Neutrophil (primary cell): Measurements from ENCODE around the gene CHSY3.

Source experiments
- H3K27ac ChIP-seq: fragments of 200-600 bp; sonication (generic); 2 replicates; pipeline ENCODE4 v1.5.1; 2016; ENCODE audit warnings: mild to moderate bottlenecking, moderate library complexity
- H3K27me3 ChIP-seq: fragments of 200-600 bp; sonication (generic); 2 replicates; pipeline ENCODE4 v1.6.0; 2016; ENCODE audit warnings: mild to moderate bottlenecking
- H3K36me3 ChIP-seq: fragments of 200-600 bp; sonication (generic); 2 replicates; pipeline ENCODE4 v1.5.1; 2017
- H3K4me1 ChIP-seq, 2 experiments: fragments of 200-600 bp in 1 of 2; sonication (generic) in 1 of 2; 1 replicate in 1 of 2; 2 replicates in 1 of 2; pipeline versions ENCODE4 v1.5.1 to v1.6.1; 2013 to 2016; ENCODE audit warnings: low read depth in 1 of 2, low read length in 1 of 2, mild to moderate bottlenecking in 1 of 2, moderate library complexity in 1 of 2; ENCODE audit not compliant: control insufficient read depth in 1 of 2, insufficient read depth in 1 of 2
- H3K4me3 ChIP-seq, 2 experiments: fragments of 200-600 bp in 1 of 2; sonication (generic) in 1 of 2; 1 replicate in 1 of 2; 2 replicates in 1 of 2; pipeline ENCODE4 v1.5.1; 2013 to 2016; ENCODE audit warnings: low read depth in 1 of 2, low read length in 1 of 2, mild to moderate bottlenecking in 1 of 2, moderate library complexity in 1 of 2
- H3K9me3 ChIP-seq: fragments of 200-600 bp; sonication (generic); 2 replicates; pipeline ENCODE4 v1.5.1; 2016
- TF ChIP-seq, protein P1 (sequence below): fragments of 200-600 bp; sonication (generic); IDR thresholded peaks from 2 replicates; pipeline ENCODE4 v1.5.1; 2016; ENCODE audit warnings: antibody characterized with exemption

The CHSY3 gene

DNA sequence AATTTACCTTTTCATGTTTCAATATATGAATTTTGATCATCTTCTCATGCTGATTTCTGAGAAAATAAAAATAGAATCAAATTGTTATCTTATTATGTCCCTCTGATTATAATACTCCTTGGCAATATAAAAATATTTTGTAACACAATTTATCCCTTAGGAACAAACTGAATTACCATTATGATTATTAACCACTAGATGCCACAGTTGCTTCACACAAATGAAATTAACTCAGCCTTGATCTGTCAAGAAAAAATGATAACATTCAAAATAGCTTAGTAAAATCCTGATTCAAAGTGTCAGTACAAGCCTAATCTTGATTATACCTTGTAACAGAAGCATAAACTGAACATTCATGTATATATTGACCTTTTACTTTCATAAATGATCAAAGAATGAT, 4.8 kb upstream of the CHSY3 start:
- Histone ChIP-seq H3K4me1 (no peaks in the 10 kb centered on the region), H3K4me3 (no peak overlapping the region), H3K27ac (no peak overlapping the region), H3K27me3 (peaks cover 55% of the 10 kb centered on the region), H3K9me3 (no peaks in the 10 kb centered on the region), H3K36me3 (no peaks in the 10 kb centered on the region)
- TF ChIP-seq, protein P1, sequence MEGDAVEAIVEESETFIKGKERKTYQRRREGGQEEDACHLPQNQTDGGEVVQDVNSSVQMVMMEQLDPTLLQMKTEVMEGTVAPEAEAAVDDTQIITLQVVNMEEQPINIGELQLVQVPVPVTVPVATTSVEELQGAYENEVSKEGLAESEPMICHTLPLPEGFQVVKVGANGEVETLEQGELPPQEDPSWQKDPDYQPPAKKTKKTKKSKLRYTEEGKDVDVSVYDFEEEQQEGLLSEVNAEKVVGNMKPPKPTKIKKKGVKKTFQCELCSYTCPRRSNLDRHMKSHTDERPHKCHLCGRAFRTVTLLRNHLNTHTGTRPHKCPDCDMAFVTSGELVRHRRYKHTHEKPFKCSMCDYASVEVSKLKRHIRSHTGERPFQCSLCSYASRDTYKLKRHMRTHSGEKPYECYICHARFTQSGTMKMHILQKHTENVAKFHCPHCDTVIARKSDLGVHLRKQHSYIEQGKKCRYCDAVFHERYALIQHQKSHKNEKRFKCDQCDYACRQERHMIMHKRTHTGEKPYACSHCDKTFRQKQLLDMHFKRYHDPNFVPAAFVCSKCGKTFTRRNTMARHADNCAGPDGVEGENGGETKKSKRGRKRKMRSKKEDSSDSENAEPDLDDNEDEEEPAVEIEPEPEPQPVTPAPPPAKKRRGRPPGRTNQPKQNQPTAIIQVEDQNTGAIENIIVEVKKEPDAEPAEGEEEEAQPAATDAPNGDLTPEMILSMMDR = no peak

DNA sequence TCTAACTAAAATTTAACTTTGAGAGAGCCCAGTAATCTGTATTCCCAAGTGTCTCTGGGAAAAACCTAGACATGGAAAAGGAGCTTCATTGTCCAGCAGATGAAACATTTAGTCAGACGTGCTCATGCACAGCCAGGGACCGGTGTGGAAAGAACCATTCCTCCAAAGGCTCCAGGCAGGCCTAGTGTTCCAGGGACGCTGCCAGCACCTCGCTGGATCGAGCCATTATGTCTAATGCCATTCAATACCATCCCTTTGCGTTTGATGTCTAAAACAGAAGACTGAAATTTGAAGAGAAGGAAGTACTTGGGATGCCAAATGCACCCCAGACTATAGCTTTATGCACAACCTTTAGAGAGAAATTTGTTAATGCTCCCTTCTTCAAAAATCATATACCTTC, 1.4 kb upstream of the CHSY3 start:
- H3K9me3 ChIP-seq = no peaks in the 10 kb centered on the region
- no peaks in the 10 kb centered on the region for H3K36me3 ChIP-seq
- H3K4me3 ChIP-seq = no peak overlapping the region
- H3K27ac ChIP-seq = no peak overlapping the region
- H3K4me1 ChIP-seq = peaks cover 0 to 6% of the 10 kb centered on the region in 2 experiments
- TF ChIP-seq, protein P1 = no peak
- peaks cover 88% of the 10 kb centered on the region for H3K27me3 ChIP-seq

DNA sequence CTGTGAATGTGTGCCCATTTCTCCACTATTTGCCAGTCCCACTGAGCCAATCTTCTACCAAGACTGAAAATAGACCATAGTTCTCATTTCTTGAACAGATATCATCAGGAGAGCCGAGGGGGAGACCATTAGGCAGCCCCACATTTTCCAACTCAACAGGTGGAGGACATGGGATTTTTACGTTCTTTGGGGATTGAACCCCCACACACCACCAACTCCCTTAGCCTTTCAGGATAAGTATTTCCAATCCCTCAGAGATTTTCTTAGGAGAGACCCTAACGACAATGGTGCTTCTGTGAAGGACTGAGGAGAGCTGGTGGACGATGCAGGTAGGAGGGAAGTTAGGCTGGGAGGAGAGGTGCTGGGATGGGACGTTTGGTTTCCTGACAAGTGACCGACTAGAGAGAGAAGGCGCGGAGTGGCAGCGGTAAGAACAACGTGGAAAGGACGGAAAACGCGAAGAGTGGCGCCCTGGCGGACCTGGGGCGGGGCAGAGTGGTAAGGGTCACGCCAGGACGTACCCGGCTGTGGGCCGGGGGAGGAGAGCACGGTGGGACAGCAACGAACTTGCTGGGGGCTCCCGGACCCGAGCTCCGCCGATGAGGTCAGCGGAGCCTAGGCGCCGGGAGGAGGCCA, 681 bp upstream of the CHSY3 start:
- no peak overlapping the region for H3K4me3 ChIP-seq
- TF ChIP-seq, protein P1 = no peak
- peaks cover 96% of the 10 kb centered on the region for H3K27me3 ChIP-seq
- H3K4me1 ChIP-seq = peaks cover 0 to 6% of the 10 kb centered on the region in 2 experiments
- no peaks in the 10 kb centered on the region for H3K36me3 ChIP-seq
- no peak overlapping the region for H3K27ac ChIP-seq
- H3K9me3 ChIP-seq = no peaks in the 10 kb centered on the region

DNA sequence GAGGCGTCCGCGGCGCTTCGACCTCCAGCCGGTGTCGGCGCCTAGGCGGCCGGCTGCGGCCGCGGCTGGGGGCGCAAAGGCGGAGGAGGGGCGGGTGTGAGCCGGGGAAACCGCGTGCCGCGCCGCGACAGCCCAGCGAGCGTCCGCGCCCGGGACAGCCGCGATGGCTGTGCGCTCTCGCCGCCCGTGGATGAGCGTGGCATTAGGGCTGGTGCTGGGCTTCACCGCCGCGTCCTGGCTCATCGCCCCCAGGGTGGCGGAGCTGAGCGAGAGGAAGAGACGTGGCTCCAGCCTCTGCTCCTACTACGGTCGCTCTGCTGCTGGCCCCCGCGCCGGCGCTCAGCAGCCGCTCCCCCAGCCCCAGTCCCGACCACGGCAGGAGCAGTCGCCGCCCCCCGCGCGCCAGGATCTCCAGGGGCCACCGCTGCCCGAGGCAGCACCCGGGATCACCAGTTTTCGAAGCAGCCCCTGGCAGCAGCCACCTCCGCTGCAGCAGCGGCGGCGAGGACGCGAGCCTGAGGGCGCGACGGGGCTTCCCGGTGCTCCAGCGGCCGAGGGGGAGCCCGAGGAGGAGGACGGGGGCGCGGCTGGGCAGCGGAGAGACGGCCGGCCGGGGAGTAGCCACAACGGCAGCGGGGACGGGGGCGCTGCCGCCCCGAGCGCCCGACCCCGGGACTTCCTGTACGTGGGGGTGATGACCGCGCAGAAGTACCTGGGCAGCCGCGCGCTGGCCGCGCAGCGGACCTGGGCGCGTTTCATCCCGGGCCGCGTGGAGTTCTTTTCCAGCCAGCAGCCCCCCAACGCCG, 605 bp downstream of the CHSY3 start:
- Histone ChIP-seq H3K4me1 (peaks cover 0 to 6% of the 10 kb centered on the region in 2 experiments), H3K27me3 (peaks cover 98% of the 10 kb centered on the region), H3K27ac (no peak overlapping the region), H3K36me3 (no peaks in the 10 kb centered on the region), H3K4me3 (peak overlapping the region; percentile 16 to 37), H3K9me3 (no peaks in the 10 kb centered on the region)
- TF ChIP-seq, protein P1 = no peak

DNA sequence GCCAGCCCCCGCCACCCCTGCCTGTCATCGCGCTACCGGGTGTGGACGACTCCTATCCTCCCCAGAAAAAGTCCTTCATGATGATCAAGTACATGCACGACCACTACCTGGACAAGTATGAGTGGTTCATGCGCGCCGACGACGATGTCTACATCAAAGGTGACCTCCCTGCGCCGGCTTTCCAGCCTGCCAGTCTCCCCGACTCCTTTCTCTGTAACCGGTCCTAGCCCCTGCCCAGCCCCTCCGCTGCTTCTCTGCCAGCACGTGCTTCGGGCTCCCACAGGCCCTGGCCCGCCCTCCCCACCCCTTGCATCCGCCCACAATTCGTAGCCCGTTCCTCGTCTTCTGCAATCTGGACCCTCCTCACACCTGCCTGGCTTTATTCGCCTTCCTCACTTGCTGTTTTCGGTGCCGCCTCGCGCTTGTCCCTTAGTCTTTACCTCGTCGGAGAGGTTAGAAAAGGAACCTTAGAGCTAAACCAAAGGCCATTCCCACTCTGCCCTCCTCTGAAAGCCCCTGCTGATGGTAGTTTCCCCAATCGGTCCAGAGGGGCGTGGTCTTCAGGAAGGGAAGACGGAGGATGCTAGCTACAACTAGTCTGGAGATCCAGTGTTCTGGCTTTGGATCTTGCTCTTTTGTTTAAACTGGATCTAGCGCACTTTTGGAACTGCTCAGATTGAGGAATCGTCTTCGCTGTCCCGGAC, 1.4 kb downstream of the CHSY3 start:
- no peaks in the 10 kb centered on the region for H3K36me3 ChIP-seq
- H3K9me3 ChIP-seq = no peaks in the 10 kb centered on the region
- H3K4me3 ChIP-seq = no peak overlapping the region
- H3K27ac ChIP-seq = no peak overlapping the region
- H3K4me1 ChIP-seq = peaks cover 0 to 6% of the 10 kb centered on the region in 2 experiments
- TF ChIP-seq, protein P1 = no peak
- H3K27me3 ChIP-seq = peaks cover 91% of the 10 kb centered on the region
